Osteoblast (primary cell): ENCODE measurements around the gene NRG3. TPM values are rescaled to one million over a fixed set of nuclear protein-coding genes. Genes with fewer than 3 reads are reported as not detected.

ENCODE experiments used
- DNase-seq: peaks from one replicate; pipeline ENCODE4 v3.0.0; 2011; ENCODE audit warnings: low spot score, mixed read lengths; ENCODE audit not compliant: insufficient read length; ENCODE audit errors: missing footprints
- H2AFZ ChIP-seq: 2 replicates; pipeline ENCODE4 v1.6.0; 2011; ENCODE audit warnings: mild to moderate bottlenecking, low read length
- H3K27ac ChIP-seq: 2 replicates; pipeline ENCODE4 v1.5.1; 2011; ENCODE audit warnings: mild to moderate bottlenecking, low read depth, low read length, moderate library complexity
- H3K27me3 ChIP-seq: 2 replicates; pipeline ENCODE4 v1.6.0; 2012; ENCODE audit warnings: mild to moderate bottlenecking, control low read depth, inconsistent platforms, low read length, moderate library complexity; ENCODE audit not compliant: insufficient read depth
- H3K36me3 ChIP-seq: 2 replicates; pipeline ENCODE4 v1.5.1; 2011; ENCODE audit warnings: mild to moderate bottlenecking, low read length, control low read depth, moderate library complexity; ENCODE audit not compliant: insufficient read depth
- H3K4me1 ChIP-seq: 2 replicates; pipeline ENCODE4 v1.5.1; 2011; ENCODE audit warnings: mild to moderate bottlenecking, low read length, control low read depth, moderate library complexity; ENCODE audit not compliant: insufficient read depth
- H3K4me2 ChIP-seq: 2 replicates; pipeline ENCODE4 v1.6.0; 2011; ENCODE audit warnings: mild to moderate bottlenecking, low read length; ENCODE audit not compliant: insufficient read depth
- H3K4me3 ChIP-seq: fragments of 200-600 bp; sonication (generic); 3 replicates; pipeline ENCODE4 v1.5.1; 2012; ENCODE audit warnings: mild to moderate bottlenecking, low read length, inconsistent platforms; ENCODE audit not compliant: insufficient read depth
- H3K79me2 ChIP-seq: 2 replicates; pipeline ENCODE4 v1.6.0; 2012; ENCODE audit warnings: mild to moderate bottlenecking, low read length, control low read depth, inconsistent platforms; ENCODE audit not compliant: insufficient read depth
- H3K9me3 ChIP-seq: 2 replicates; pipeline ENCODE4 v1.5.1; 2011; ENCODE audit warnings: low read depth, low read length, control low read depth
- H4K20me1 ChIP-seq: 2 replicates; pipeline ENCODE4 v1.6.0; 2012; ENCODE audit warnings: mild to moderate bottlenecking, low read length, control low read depth; ENCODE audit not compliant: insufficient read depth
- CTCF ChIP-seq: IDR thresholded peaks from 2 replicates; pipeline ENCODE4 v1.5.1; 2011; ENCODE audit warnings: mild to moderate bottlenecking, low read depth, low read length, moderate library complexity; ENCODE audit errors: extremely low read depth
- total RNA-seq: library from RNA; depleted of rRNA; stranded (reverse); fragments of >200 nt; gene quantifications from 2 replicates; pipeline ENCODE4 v1.2.3, GENCODE V29; 2012

NRG3 gene
- total RNA-seq, 1 donor = not detected

GRCh38 chr10:82622479-82622878 lies 747.5 kb downstream of the NRG3 start:
- no peak for DNase-seq

GRCh38 chr10:82625512-82626189 lies 750.7 kb downstream of the NRG3 start:
- H2AFZ ChIP-seq = no peak overlapping the region
- no peak overlapping the region for H3K27ac ChIP-seq
- no peak for DNase-seq
- H3K79me2 ChIP-seq = no peaks in the 10 kb centered on the region
- H4K20me1 ChIP-seq = no peaks in the 10 kb centered on the region
- no peak overlapping the region for H3K4me3 ChIP-seq
- H3K36me3 ChIP-seq = no peaks in the 10 kb centered on the region
- H3K4me1 ChIP-seq = no peaks in the 10 kb centered on the region
- no peak overlapping the region for H3K4me2 ChIP-seq
- TF ChIP-seq CTCF = no peak
- H3K27me3 ChIP-seq = no peaks in the 10 kb centered on the region
- H3K9me3 ChIP-seq = no peaks in the 10 kb centered on the region

More at GRCh38 chr10:82622479-82622878, 747.5 kb downstream of the NRG3 start:
- Histone ChIP-seq H4K20me1 (no peaks in the 10 kb centered on the region), H3K36me3 (no peaks in the 10 kb centered on the region), H3K4me2 (no peak overlapping the region), H3K79me2 (no peaks in the 10 kb centered on the region), H3K27me3 (no peaks in the 10 kb centered on the region), H3K4me3 (no peak overlapping the region), H2AFZ (no peak overlapping the region), H3K4me1 (no peaks in the 10 kb centered on the region), H3K9me3 (no peaks in the 10 kb centered on the region), H3K27ac (no peak overlapping the region)
- TF ChIP-seq CTCF = no peak

- DNase-seq = no peak
- no peak overlapping the region for H3K27ac ChIP-seq
- H3K4me3 ChIP-seq = no peak overlapping the region
- no peaks in the 10 kb centered on the region for H3K9me3 ChIP-seq
- no peak overlapping the region for H3K4me2 ChIP-seq
- H3K36me3 ChIP-seq = no peaks in the 10 kb centered on the region
- H2AFZ ChIP-seq = no peak overlapping the region
- H3K79me2 ChIP-seq = no peaks in the 10 kb centered on the region
- H3K27me3 ChIP-seq = no peaks in the 10 kb centered on the region
- no peaks in the 10 kb centered on the region for H4K20me1 ChIP-seq
- TF ChIP-seq CTCF = no peak
- no peaks in the 10 kb centered on the region for H3K4me1 ChIP-seq
Measured at GRCh38 chr10:82628373-82628772, 753.4 kb downstream of the NRG3 start.

- no peak overlapping the region for H2AFZ ChIP-seq
- no peak overlapping the region for H3K4me2 ChIP-seq
- no peaks in the 10 kb centered on the region for H4K20me1 ChIP-seq
- no peak overlapping the region for H3K4me3 ChIP-seq
- no peak overlapping the region for H3K27ac ChIP-seq
- DNase-seq = no peak
- no peaks in the 10 kb centered on the region for H3K79me2 ChIP-seq
- no peaks in the 10 kb centered on the region for H3K9me3 ChIP-seq
- H3K36me3 ChIP-seq = no peaks in the 10 kb centered on the region
- H3K4me1 ChIP-seq = no peaks in the 10 kb centered on the region
- TF ChIP-seq CTCF = no peak
- H3K27me3 ChIP-seq = no peaks in the 10 kb centered on the region
Measured at GRCh38 chr10:82643076-82643475, 768.1 kb downstream of the NRG3 start.
